Islet precursor cell (in vitro differentiated cells): ENCODE measurements around the gene NAP1L5.

Experiments
- DNase-seq: peaks from one replicate; pipeline ENCODE4 v3.0.0-alpha.2; 2018

NAP1L5 gene

DNA sequence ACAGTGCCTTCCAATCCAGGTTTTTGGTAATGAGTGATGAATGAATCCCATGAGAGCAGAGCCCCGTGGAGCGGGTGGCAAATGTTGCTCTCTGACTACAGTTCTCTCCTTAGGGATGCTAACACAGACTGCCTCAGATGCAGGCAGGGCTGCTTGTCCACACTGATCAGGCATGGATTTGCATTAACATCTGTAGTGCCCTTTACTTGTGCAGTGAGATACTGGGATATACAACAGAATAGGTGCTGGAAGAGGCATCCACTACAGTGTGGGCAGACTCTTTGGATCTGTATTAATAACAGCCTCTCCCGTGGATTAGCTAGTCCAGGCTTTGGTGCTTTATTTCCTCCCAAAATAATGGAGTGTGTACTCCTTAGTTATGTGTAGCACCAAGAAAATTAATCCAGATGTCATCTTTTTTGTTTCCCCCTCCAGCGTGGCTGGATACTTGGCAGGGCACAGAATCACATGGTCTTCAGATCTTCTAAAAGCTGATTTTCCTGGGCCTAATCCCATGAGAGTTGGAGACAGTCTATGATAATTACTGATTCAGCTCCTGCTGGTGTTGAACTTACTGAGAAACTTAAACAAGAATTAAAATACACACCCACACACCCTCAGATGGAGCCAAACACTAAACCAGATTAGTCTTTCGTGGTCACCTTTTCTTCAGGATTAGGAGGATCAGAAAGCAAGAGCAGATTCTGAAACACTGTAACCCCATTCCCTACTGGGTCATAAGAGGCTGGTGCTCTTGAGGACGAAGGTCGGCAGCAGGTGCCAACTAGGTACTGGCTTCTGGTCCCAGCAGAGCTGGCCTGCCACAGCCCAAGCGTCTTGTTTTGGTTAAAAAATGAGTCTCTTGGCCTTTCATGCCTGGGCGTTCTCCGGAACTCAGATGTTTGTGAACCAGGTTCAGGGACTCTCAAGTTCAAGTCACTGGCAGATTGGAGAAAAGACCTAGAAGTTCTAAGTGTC, 23.1 kb upstream of the NAP1L5 start:
- no peak for DNase-seq

DNA sequence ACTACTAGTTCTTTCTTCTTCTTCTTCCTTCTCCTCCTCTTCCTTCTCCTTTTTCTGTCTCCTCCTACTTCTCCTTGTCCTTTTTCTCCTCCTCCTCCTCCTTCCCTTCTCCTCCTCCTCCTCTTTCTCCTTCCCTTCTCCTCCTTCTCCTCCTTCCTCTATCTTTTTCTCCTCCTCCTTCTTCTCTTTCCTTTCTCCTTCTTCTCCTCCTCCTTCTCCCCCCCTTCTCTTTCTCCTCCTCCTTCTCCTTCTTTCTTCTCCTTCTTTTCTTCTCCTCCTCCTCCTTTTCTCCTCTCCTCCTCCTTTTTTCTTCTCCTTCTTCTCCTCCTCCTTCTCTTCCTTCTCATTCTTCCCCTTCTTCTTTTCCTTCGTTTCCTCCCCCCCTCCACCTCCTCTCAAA, 21.8 kb upstream of the NAP1L5 start:
- no peak for DNase-seq

DNA sequence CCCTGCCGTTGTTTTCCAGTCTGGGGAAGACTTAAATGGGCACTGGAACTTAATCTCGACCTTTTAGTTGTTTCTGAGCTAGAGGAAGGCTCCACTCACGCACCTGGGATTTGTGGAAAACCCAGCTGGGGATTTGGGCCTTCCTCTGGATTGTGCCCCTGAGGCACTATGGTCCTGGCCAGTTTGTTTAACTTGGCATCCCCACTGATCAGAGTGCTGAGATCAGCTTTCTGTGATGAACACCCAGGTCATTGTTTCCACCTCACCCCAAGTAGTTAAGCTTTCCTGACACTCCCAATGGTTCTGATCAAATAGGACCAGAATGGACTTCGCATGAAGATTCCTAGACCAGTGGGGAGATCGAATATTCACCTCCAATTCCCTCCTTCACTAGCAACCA, 20.5 kb upstream of the NAP1L5 start:
- no peak for DNase-seq

DNA sequence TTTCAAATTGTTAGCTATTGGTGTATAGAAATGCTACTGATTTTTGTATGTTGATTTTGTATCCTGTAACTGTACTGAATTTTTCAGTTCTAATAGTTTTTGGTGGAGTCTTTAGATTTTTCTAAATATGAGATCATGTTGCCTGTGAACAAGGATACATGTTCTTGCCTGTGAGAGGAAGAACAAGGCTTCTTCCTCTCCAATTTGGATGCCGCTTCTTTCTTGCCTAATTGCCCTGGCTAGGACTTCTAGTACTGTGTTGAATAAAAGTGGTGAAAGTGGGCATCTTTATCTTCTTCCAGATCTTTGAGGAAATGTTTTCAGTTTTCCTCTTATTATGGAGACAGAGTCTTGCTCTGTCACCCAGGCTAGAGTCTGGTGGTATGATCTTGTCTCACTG, 16.2 kb upstream of the NAP1L5 start:
- no peak for DNase-seq

DNA sequence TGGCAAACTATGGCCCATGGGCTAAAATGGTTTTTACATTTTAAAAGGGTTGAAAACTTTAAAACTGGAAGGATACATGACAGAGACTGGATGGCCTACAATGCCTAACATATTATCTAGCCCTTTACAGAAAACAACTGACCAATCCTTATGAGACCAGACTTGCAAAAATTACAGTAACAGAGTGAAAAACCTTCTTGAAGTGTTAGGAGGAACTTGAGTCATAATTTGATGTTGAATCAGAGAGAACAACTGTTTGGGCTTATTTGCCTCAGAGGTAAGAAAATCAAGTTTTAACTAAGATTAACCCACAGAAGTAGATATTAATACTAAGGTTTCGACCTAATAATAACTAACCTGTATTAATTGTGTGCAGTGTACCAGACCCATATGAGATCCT, 12.4 kb upstream of the NAP1L5 start:
- DNase-seq, result no peak

DNA sequence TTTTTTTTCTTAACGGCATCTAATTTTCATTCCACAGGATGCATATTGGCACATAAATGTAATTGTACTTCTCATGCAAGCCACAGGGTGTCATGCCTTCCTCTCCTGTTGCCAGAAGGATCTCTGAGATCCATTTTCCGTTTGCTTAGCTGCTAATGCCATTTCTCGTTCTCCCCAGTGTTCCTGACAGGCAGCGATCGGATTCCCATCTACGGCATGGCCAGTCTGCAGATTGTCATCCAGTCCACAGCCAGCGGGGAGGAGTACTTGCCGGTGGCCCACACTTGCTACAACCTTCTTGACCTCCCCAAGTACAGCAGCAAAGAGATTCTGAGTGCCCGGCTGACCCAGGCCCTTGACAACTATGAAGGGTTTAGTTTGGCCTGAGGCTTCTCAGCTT, 8.9 kb upstream of the NAP1L5 start:
- no peak for DNase-seq

DNA sequence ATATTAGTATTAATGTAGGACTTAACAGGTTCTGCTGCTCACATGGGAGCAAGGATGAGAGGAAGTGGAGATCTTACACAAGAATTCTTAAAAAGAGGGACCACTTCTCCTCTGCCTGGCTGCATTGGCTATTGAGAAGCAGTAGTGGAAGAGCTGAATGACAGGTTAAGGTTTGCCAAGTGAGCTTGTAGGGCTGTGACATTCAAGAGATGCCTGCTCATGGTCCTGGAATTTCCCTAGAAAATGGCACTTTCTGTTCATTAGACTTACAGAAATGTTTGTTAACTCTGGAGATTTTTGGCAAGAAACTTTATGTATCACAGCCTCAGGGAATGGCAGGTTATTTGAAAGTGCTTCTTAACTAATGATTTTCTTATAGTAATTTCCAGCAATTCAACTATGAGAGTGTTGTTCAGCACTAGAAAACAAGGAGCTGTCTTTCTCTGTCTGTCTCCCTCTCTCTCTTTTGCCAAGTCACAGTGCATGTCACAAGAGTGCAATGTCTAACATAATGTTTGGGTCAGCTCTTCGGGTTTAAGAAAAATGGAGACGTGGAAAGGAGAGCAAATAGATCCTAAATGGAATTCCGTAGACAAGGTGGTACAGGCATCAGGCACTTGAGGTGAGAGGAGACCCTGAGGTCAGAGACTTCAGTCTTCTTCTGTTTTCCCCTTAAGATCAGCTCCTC, 8.3 kb upstream of the NAP1L5 start:
- DNase-seq, result no peak

DNA sequence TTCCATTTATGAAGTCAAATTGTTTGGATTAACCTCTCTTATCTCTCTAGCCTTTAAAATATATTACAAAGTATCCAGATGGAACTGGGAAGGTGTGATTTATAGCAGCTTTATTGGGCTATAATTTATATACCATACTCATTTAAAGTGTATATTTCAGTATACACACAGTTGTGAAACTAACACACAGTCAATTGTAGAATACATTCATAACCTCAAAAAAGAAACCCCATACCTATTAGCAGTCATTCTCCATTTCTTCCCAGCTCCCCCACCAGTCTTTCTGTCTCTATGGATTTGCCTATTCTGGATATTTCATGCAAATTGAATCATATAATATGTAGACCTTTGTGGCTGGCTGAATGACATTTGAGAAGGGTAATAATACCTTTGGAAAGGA, 7.6 kb upstream of the NAP1L5 start:
- no peak for DNase-seq

DNA sequence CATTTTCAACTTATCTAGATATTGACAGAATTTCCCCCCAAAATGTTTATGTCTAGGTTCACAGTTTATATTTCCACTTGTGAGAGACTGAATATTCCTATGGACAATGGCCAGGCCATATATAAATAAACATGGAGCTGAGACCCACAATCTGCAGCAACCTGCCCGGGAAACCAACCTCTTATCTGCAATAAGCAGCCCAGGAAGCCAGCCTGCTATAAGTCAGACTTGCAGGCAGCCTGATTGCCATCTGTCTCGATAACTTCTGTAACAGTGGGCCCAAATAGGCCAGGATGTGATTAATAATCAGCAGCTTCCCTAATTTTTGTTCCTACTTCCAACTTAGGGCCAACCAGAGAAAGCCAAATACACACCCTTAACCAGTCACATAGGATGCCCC, 5.2 kb upstream of the NAP1L5 start:
- DNase-seq, result no peak

DNA sequence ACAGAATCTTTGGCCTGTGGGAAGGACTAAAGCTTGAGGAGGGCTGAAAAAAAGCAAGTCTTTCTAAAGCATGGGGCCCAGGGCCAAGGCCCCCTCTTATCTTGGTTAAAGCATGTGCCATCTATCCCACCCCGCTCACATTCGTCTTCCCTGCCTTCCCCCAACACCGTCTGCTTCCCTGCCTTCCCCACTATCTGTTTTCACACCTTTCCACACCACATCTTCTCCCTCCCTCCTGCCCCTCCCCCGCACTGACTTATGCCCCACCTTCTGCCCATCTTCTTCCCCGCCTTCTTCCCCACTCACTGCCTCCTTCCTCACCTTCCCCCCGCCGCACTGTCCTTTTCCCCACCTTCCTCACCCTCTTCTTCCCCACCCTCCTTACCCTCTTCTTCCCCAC, 890 bp upstream of the NAP1L5 start:
- DNase-seq, result no peak

DNA sequence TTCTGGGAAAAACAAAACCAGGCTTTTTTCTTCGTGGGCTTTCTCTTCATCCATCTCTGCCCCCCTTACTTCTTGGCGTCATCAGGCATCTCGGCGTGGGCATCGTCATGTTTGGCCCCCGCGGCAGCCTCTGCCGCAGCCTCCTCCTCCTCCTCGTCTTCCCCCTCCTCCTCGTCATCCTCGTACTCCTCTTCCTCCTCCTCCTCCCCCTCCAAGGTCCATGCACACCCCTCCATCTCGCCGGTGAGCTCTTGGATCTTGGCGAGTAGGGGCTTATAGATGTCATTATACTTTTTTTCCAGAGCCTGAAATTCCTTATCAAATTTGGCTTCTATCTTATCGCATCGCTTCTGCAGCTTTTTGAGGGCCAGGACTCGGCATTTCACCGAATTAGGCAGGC, 488 bp downstream of the NAP1L5 start:
- DNase-seq, result no peak

DNA sequence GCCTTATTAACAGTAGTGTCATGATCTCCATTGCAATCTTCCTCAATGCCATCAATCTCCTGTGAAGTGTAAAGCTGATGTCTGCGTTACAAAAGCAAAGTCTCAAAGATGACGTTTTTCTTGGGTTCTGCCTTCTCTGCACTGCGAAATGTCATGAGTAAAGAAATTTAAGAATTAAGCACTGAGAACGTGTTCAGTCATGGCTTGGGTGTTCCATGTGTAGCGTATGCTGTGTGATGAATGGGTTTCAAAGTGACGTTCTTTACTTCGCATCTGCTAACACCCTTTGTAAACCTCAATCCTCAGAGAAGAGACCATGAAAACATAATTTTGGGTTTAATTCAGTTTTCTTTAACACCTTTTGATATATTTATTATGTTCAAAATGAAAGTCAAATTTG, 999 bp downstream of the NAP1L5 start:
- DNase-seq, result no peak

DNA sequence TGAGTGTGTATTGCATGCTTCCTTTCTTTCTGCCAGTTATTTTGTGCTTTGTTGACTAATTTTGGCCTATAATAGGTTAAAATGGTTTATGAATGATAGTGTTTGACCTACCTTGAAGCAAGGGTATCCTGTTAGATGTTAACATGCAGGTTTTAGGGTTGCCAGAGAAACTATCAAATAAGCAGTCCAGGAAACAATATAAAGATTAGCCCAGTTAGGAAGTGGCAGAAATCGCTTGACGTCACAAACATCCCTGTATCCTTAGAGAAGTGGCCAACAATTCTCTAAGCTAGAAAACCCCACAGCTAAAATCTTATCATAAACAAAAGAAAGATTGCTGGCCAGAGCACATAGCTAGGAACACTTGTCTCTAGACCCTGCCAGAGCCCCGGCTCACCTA, 3.8 kb downstream of the NAP1L5 start:
- no peak for DNase-seq

DNA sequence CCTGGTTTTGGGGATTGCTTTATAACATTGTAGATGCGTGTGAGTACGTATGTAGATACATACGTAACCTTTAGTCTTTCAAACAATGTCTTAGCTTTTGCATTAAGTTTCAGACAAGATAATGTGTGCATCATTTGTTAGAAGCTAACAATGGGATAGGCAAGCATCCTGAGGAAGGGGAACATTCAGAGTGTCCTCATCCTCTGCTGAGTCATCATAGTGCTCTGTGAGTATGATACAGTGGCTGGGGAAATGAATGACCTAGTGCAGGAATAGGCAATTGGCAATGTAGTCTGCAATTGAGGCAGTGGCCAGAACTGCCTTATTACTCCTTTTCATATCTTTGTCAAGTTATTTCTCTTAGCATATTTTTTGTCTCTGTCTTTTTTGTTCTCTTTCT, 7.3 kb downstream of the NAP1L5 start:
- no peak for DNase-seq

DNA sequence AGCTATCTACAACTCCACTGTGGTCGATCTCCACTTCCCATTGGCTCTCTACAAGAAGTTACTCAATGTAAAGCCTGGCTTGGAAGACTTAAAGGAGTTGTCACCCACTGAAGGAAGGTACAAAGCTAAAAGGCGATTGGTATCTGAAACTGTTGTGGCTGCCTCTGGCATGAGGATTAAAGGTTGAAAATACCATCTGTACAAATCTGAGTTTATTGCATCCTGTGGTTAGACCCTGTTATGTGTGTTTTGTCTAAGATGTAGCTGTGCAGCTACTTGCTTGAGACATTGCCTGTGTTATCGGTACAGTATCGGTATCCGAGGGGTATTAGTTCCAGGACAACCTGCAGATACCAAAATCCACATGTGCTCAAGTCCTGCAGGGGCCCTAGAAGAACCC, 16.4 kb downstream of the NAP1L5 start:
- no peak for DNase-seq

DNA sequence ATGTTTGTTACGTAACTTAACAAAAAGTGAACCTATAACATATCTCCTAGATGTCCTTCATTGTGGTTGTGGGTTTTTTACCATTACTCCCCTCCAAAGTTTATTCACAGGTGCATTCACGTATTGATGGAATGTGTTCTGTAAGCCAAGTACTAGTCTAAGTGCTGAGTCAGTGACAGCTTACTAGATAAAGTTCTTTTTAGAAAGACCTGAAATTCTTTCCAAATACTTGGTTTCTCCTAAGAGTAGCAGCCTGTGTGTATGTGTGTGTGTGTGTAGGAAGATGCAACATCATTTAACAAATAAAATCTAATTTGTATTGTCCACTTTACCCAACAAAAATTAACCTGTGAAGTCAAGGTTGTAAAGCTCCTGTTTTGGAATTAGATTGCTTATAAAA, 22.1 kb downstream of the NAP1L5 start:
- DNase-seq, result no peak

DNA sequence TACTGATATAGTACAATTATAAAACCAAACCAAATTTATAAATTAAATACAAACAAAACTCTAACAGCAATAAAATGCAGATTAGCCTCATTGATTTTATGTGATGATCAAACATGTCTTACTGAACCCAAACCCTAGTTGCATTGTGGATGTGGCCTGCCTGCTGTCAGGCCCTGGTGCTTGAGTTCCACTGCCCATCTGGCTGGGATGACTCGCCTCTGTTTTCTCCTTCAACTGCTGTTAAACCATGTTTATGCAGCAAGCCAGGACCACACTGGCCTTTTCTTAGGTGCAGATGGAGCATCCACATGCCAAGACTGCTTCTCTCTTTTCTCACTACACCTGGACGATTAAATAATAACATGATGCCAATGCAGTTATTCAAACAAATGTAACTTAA, 22.6 kb downstream of the NAP1L5 start:
- peak; percentile 55 for DNase-seq

DNA sequence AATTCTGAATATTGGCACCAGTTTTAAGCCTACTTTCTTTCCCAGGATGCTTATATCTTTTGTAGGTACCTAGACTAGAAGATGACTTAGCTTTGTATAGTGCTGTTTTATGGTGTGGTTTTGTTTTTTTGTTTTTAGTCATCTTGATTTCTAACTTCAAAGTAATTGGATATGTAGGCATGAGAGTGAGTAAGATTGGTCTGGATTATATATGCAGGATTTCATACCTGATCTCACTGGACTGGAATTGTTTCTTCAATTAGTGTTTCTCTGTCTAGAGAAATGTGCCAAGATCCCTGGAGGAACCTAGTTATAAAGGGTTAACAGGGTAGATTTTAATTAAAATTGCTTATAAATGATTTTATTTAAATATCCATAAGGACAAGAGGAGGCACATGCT, 23.1 kb downstream of the NAP1L5 start:
- DNase-seq, result no peak

DNA sequence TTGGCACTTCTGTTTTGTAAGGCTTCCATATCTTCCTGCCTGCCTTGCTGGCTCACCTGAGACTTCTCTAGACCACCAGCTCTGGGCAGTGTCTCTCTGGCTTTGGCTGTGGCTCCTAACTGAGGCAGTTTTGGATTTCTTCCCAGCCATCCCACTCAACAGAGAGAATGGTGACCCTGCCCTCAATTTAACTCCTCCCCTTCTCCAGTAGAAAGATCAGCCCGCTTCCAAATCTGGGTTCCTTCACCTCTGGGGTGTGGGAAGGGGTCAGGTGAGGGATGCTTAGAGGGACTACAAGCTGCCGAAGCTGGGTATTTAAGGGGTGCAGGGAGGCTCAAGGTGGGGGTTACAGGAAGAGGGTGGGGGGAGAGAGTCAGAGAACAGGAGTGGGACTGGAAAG, 23.7 kb downstream of the NAP1L5 start:
- no peak for DNase-seq

DNA sequence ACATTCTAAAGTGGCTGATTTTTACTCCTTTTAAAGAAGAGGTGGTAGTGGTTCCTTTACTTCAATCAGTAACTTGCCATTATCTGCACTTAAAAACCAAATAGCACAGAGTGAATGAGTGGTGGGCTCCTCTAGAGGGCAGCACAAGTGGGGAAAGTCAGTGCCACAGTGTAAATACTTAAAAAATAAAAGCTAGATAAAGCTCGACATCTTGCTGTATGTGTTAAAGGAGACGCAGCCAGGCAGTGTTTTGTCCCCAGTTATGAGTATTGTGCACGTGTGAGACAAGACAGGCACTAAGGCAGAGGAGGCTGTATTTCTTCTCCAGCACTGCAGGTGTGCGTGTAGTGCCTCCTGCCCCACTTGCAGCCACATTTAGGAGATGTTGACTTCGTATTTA, 24.6 kb downstream of the NAP1L5 start:
- peak; percentile 54 for DNase-seq

DNA sequence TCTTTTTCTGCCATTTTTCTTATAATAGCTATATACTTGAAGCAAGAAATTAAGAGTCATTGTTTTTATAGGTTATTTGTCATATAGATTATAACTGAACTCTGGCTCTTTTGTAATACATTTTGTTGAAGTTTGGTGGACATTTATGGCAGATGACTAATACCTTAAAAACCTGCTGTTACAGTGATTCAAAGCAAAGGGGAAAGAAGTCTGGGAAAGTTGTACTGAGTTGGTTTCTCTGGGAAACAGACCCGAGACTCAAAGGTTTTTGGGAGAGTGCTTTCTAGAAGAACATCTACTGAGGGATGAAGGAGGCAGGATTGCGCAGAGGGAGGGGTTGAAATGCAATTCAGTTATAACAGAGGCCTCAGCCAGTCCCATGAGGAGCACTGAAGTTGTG, 35.9 kb downstream of the NAP1L5 start:
- DNase-seq, result no peak

DNA sequence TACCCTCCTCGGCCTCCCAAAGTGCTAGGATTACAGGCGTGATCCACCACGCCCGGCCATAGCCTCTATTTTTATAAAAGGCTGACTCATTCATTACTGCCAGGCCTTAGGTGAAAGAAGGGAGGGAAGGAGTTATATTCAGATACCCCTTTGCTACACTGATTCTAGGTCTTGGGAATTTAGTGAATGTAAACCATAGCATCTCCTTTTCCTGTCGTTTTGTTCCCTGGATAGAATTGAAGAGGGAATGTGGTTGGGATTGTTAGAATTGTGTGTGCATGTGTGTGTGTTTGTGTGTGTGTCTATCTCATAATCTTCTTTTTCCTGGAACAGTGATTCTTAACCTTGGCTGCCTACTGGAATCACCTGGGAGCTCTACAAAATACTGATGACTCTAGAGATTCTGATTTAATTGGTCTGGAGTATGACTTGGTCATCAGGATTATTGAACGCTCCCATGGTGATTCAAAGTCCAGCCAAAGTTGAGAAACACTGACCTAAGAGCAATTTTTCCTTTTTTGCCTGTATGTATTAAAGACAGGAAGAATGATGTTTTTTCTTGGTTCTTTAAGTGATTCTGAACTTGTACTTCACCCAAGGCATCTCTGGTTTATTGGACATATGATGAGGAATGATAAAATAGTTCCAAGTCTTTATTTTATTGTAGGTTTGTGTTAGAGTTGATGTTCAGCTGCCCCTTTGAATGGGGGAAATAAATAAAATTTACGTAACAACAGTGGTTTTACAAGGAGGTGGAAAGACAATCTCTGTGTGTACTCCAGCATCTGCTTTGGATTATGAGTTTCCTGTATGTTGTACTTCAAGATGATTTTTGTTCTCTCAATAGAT, 37.0 kb downstream of the NAP1L5 start:
- no peak for DNase-seq

DNA sequence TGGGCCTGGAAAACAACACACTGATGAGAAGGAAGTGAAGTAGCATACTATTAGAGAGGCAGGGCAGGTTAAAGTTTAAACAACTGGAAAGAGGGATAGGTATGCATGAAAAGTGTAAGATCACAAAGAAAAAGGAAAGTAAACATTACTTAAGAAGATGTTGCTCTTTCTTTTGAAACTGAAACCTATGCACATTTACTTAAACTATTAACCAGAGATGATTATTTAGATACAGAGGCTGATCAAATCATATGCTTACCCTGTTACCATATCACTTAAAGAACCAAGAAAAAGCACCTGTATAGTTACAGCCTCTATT, 37.8 kb downstream of the NAP1L5 start:
- DNase-seq, result no peak
